GM21447 (cell line): ENCODE data around the gene PTPRN2.
A peak's percentile ranks its signal among the peaks of the same experiment; 100 is the strongest.
"Not testable (repeated sequence)": the region's sequence is repeated elsewhere in the genome, so short reads cannot be mapped to it uniquely, and the experiment has no call there.

ENCODE experiments used
- ATAC-seq: cut with Tn5 transposase; IDR thresholded peaks from one replicate; pipeline ENCODE4 v1.9.1; 2021; ENCODE audit not compliant: unreplicated experiment

The PTPRN2 gene

DNA sequence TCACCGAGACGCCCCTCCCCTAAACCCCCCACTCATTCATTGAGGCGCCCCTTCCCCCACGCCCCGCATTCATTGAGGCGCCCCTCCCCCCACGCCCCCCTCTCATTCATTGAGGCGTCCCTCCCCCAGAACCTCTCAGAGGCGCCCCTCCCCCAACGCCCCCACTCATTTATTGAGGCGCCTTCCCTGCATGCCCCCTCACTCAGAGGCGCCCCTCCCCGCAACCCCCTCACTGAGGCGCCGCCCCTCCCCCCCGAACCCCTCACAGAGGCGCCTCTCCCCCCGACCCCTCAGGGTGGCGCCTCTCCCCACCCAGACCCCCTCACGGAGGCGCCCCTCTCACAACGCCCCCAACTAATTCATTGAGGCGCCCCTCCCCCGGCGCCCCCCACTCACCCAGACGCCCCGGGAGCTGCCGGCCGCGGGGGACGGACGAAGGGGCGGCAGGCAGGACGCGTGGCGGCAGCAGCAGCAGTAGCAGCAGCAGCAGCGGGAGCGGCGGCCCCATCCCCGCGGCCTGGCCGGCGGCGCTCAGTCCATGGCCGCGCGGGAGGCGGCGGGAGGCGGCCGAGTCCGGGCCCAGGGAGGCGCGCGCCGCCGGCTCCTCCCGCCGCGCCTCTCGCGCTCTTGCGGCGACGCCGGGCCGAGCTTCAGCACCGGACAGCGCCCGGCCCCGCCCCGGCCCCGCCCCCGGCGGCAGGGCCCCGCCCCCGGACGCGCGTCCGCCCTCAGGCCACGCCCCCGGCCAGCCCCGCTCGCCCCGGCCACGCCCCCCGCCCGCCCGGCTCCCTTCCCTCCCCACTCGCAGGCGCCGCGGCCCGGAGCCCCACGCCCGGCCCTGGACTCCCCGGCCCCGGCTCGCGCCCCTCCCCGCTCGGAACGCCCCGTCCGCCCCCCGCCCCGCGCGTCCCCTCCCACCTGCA lies at the start of gene PTPRN2:
PTPRN2 (minus strand) TSS at position 662 of the 923 bp plus-strand sequence.
- no peak for ATAC-seq

- ATAC-seq, result peak; percentile 90
Observed at GRCh38 chr7:158633055-158633956, 45.7 kb upstream of the PTPRN2 start.

GRCh38 chr7:158631574-158632195 lies 44.1 kb upstream of the PTPRN2 start:
- ATAC-seq, result no peak

DNA sequence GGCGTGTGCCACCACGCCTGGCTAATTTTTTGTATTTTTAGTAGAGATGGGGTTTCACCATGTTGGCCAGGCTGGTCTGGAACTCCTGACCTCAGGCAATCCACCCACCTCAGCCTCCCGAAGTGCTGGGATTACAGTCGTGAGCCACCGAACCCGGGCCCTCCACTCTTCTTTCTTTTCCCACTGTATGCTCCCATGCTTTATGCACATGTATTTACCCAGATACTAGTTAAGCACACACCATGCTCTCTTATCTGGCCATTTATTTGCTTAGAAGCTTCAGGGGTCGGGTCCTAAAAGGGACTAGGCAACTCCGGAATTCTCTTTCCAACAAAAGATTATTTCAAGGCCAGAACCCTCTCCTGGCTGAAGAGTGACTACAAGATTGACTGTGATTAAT lies 38.7 kb upstream of the PTPRN2 start:
- ATAC-seq, result not testable (repeated sequence)

GRCh38 chr7:158623241-158623640 lies 35.6 kb upstream of the PTPRN2 start:
- no peak for ATAC-seq

DNA sequence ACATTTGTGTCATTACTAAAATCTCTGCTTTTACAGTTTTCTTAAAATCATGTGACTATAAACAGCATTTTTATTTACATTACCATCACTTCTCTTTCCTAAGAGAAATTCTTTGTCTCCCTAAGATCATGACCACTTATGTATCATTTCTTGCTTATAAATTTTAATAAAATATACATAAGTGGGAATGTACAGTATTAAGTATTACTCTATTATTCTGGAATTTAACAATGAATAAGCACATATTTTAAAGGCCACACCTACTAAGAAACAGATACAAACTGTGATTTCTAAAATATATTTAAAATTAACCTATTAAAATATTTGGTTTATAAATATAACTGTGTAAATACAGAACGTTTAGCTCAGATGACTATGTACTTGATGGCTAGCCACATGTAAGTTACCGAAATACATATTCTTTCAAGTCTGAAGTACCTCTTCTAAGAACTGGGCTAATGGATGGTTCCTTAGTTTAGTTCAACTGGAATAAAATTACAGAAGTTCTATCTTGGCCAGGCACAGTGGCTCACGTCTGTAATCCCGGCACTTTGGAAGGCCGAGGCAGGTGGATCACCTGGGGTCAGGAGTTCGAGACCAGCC lies 33.3 kb upstream of the PTPRN2 start:
- ATAC-seq, result no peak

GRCh38 chr7:158620418-158620817 lies 32.8 kb upstream of the PTPRN2 start:
- no peak for ATAC-seq

GRCh38 chr7:158618745-158619140 lies 31.1 kb upstream of the PTPRN2 start:
- ATAC-seq, result no peak

GRCh38 chr7:158617737-158618128 lies 30.1 kb upstream of the PTPRN2 start:
- no peak for ATAC-seq

DNA sequence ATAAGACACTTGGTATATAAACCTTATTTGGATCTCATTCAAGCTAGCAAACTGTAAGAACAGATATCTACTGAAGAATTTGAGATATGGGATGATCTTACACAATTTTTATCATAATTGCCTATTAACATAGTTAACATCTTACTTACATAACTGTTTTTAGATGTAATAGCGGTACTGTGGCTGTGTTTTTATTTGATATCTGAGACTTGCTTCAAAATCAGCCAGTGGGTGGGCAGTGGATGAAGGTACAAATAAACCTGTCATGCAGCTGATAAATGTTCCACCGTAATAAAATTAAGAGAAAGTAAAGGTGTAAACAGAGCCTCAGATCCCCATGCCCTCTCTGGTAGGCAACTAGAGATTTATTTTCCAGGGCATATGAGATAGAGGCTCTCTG lies 28.4 kb upstream of the PTPRN2 start:
- ATAC-seq, result no peak

GRCh38 chr7:158614700-158615099 lies 27.1 kb upstream of the PTPRN2 start:
- no peak for ATAC-seq

GRCh38 chr7:158613481-158613880 lies 25.9 kb upstream of the PTPRN2 start:
- peak; percentile 92 for ATAC-seq

GRCh38 chr7:158612546-158612945 lies 24.9 kb upstream of the PTPRN2 start:
- ATAC-seq, result no peak

- no peak for ATAC-seq
Observed at GRCh38 chr7:158611541-158611940, 23.9 kb upstream of the PTPRN2 start.

GRCh38 chr7:158609313-158609974 lies 21.8 kb upstream of the PTPRN2 start:
- ATAC-seq, result no peak

DNA sequence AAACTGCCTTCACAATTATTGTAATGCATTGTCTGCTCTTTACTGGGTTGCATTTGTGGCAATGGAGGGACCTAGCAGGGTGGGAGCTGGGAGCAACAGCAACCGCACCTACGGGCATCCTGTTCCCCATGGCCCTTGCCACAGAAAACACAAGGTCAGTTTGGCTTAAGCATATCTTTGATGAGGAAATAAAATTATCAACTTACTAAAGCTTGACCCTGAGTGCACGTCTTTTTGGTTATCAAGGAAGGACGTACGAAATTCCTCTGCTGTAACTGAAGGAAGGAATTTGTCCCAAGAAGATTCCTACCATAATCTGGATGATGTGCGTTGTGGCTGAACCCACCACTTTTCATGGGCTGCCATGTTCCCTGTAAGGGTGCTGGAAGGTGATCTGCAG lies 19.9 kb upstream of the PTPRN2 start:
- no peak for ATAC-seq

GRCh38 chr7:158606671-158607424 lies 19.2 kb upstream of the PTPRN2 start:
- ATAC-seq, result no peak

- no peak for ATAC-seq
Observed at GRCh38 chr7:158606129-158606528, 18.5 kb upstream of the PTPRN2 start.
